Raji (cell line): ENCODE measurements around the gene CHADL.

Experiments used
- POLR2A ChIP-seq: IDR thresholded peaks from 2 replicates; pipeline ENCODE4 v1.6.1; 2011; ENCODE audit warnings: low read depth, low read length, control low read depth; ENCODE audit not compliant: insufficient read depth

The CHADL gene

GRCh38 chr22:41261541-41262249, 21.0 kb upstream of the CHADL start:
- TF ChIP-seq POLR2A: no peak

GRCh38 chr22:41260871-41261270, 20.1 kb upstream of the CHADL start:
- no peak for TF ChIP-seq POLR2A

GRCh38 chr22:41257696-41258095, 17.0 kb upstream of the CHADL start:
- TF ChIP-seq POLR2A: no peak

- TF ChIP-seq POLR2A: no peak
Observed at GRCh38 chr22:41256254-41257253, 15.8 kb upstream of the CHADL start.

DNA sequence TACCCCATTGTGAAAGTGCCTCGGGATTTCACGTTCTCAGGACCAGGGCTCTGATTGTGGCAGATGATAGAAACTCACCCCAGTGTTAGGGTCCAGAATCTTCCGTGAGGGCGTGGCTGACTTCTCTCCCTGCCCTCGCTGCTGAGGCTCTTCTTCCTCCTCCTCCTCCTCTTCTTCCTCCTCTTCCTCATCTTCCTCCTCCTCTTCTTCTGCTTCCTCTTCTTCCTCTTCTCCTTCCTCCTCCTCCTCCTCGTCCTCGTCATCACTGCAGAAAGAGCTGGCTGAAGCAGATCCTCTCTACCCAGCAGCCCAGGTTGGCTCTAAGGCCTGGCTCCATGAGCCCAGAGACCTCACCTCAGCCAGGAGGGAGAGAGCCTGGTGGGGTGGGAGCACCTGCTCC, 13.5 kb upstream of the CHADL start:
- TF ChIP-seq POLR2A: no peak

DNA sequence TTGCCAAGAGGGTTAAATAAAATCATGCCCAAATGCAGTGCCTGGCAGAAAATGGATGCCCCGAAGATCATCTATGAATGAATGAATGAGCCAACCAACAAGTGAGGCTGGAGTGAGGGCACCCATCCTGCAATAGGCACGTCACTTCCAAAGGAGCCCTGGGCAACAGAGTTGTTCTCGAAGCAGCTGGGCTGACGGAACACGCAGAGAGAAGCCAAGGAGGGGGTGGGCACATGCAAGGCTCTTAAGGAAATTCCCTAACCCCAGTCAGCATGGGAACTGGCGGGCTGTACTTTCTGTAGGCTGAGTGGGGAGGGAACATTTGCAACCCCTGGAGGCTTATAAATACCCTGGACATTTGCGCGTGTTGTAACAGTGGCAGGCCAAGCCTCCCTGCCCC, 11.6 kb upstream of the CHADL start:
- TF ChIP-seq POLR2A: no peak

GRCh38 chr22:41250127-41250526, 9.4 kb upstream of the CHADL start:
- TF ChIP-seq POLR2A: no peak

- no peak for TF ChIP-seq POLR2A
Observed at GRCh38 chr22:41249442-41249841, 8.7 kb upstream of the CHADL start.

DNA sequence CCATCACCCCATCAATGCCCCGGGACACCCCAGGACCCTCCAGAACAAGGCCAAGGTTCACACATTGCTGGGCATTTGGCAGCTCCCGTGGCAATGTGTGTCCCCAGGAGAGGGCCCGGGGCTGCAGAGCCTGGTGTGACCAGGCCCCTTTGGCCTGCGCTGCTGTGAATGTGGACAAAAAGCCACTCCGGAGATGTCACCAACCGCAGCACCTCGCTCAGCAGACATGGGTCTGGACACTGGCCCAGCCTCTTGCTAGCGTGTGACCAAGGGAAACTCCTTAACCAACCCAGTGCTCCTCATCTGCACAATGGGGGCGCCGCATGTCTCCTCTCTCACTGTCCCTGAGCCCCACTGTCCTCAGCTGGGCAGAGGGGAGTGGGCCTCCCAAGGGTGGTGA, 8.0 kb upstream of the CHADL start:
- TF ChIP-seq POLR2A: no peak

GRCh38 chr22:41248314-41248713, 7.6 kb upstream of the CHADL start:
- TF ChIP-seq POLR2A: no peak

DNA sequence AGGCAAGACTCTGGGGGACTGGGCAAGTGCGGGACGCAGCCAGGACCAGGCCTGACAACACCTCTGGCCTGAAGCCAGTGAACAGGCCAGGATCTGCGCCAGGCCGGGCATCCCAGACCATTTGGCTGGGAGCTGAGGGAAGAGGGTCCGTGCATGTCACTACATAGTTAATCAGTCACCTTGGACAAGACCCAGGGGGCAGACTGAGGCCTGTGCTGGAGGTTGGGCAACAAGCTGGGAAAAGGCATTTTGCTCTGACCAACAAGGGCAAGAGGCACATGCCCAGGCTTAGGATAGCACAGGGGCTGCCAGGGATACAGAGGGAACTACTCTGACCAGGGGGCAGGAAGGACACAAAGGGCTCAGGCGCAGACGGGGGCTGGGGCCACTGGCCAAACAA, 7.0 kb upstream of the CHADL start:
- TF ChIP-seq POLR2A: no peak

GRCh38 chr22:41245917-41246499, 5.3 kb upstream of the CHADL start:
- no peak for TF ChIP-seq POLR2A

DNA sequence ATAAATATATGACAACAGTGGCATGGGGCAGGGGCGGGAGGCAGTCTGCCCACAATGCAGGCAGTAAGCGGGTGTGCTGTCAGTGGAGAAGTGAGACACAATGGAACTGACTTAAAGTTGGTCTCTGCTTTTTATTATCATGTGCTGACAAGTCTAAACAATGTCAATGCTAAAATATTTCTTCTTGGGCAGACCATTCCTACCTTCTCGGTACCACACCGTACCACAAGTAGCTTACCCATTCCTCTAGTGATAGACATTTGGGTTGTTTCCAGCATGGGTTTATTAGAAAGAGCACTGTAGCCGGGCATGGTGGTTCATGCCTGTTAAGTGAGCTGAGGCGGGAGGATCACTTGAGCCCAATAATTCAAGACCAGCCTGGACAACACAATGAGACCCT, 2.6 kb upstream of the CHADL start:
- TF ChIP-seq POLR2A: no peak

DNA sequence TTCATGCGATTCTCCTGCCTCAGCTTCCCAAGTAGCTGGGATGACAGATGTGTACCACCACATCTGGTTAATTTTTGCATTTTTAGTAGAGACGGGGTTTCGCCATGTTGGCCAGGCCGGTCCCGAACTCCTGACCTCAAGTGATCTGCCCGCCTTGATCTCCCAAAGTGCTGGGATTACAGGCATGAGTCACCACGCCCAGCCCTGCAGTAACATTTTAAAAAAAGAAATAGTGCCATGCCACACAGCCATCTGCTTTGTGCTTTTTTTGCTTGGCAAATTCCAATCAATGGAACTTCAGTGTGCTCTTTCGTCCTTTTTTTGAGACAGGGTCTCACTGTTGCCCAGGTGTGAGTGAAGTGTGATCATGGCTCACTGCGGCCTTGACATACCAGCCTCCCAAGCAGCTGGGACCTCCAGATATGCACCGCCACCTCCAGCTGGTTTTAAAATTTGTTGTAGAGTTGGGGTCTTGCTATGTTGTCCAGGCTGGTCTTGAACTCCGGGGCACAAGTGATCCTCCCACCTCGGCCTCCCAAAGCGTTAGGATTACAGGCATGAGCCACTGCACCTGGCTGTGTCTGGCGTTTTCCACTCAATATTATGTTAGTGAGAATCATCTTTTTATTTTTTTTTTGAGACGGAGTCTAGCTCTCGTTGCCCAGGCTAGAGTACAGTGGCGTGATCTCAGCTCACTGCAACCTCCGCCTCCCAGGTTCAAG, 1.8 kb upstream of the CHADL start:
- TF ChIP-seq POLR2A: no peak

GRCh38 chr22:41241133-41241676, 474 bp upstream of the CHADL start:
- TF ChIP-seq POLR2A: no peak

DNA sequence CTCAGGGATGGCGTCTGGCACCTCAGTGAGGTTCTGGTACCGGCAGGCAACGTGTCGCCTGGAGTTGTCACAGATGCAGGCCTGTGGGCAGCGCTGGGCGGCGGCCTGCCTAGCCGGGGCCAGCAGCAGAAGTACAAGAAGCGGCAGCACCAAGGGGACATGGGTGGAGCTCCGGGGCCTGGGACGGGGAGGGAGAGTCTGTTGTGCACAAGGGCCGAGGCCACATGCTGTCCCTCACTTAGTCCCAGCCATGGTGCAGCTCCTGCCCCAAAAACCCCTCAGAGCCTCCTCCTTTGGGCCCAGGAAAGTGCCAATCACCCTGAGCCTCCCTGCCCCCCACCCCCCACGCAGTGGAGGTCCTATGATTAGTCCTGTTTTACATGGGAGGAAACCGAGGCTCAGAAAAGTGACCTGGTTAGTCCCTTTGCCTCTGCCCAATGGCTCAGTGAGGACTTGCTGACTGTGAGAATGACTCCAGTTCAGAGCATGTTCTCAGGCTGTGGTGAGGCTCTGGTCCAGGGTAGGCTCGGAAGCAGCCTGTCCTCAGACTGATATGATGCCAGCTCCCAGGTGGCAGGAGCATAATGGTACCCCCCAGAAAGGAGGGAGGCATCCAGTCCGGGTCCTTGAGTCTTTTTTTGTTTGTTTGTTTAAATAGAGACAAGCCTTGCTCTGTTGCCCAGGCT, 1.1 kb downstream of the CHADL start:
- TF ChIP-seq POLR2A: no peak
